Astrocyte (in vitro differentiated cells and primary cell): ENCODE data around the gene HOXD4. TPM values are rescaled to one million over a fixed set of nuclear protein-coding genes. Genes with fewer than 3 reads are reported as not detected.

ENCODE experiments used
- DNase-seq: peaks from one replicate; pipeline ENCODE4 v3.0.0-alpha.2; 2010; ENCODE audit warnings: low read depth
- FAIRE-seq: peaks from 2 replicates; lab custom pipeline; 2011; peaks lifted over from hg19 to GRCh38; lab: Jason Lieb, UNC
- H2AFZ ChIP-seq: 2 replicates; pipeline ENCODE4 v1.6.0; 2012; ENCODE audit warnings: low read depth, low read length, inconsistent platforms
- H3K27ac ChIP-seq: 2 replicates; pipeline ENCODE4 v1.5.1; 2011; ENCODE audit warnings: low read depth, low read length, inconsistent platforms
- H3K27me3 ChIP-seq: 2 replicates; pipeline ENCODE4 v1.6.0; 2011; ENCODE audit warnings: low read length, inconsistent platforms; ENCODE audit not compliant: insufficient read depth
- H3K36me3 ChIP-seq: 2 replicates; pipeline ENCODE4 v1.5.1; 2011; ENCODE audit warnings: low read length, inconsistent platforms; ENCODE audit not compliant: insufficient read depth
- H3K4me1 ChIP-seq: 2 replicates; pipeline ENCODE4 v1.5.1; 2011; ENCODE audit warnings: low read length, inconsistent platforms; ENCODE audit not compliant: insufficient read depth
- H3K4me2 ChIP-seq: 2 replicates; pipeline ENCODE4 v1.6.0; 2012; ENCODE audit warnings: low read length, inconsistent platforms
- H3K4me3 ChIP-seq: 2 replicates; pipeline ENCODE4 v1.5.1; 2011; ENCODE audit warnings: low read depth, mild to moderate bottlenecking, low read length, inconsistent platforms; ENCODE audit not compliant: insufficient read depth
- H3K79me2 ChIP-seq: 2 replicates; pipeline ENCODE4 v1.6.0; 2012; ENCODE audit warnings: mild to moderate bottlenecking, low read length, inconsistent platforms; ENCODE audit not compliant: insufficient read depth
- H3K9ac ChIP-seq: 2 replicates; pipeline ENCODE4 v1.6.0; 2012; ENCODE audit warnings: mild to moderate bottlenecking, low read length, inconsistent platforms
- H3K9me3 ChIP-seq: 2 replicates; pipeline ENCODE4 v1.5.1; 2012; ENCODE audit warnings: low read depth, mild to moderate bottlenecking, low read length, inconsistent platforms; ENCODE audit not compliant: insufficient read depth
- H4K20me1 ChIP-seq: 2 replicates; pipeline ENCODE4 v1.6.0; 2012; ENCODE audit warnings: low read length, inconsistent platforms; ENCODE audit not compliant: insufficient read depth
- H3K27ac Mint-ChIP-seq: one replicate; pipeline ENCODE4 v1.8.0; 2021; ENCODE audit warnings: mild to moderate bottlenecking, mixed read lengths; ENCODE audit not compliant: unreplicated experiment
- H3K27me3 Mint-ChIP-seq: one replicate; pipeline ENCODE4 v1.8.0; 2021; ENCODE audit warnings: low read depth, mixed read lengths; ENCODE audit not compliant: unreplicated experiment
- H3K36me3 Mint-ChIP-seq: one replicate; pipeline ENCODE4 v1.8.0; 2021; ENCODE audit warnings: low read depth, mixed read lengths; ENCODE audit not compliant: unreplicated experiment
- H3K4me1 Mint-ChIP-seq: one replicate; pipeline ENCODE4 v1.8.0; 2021; ENCODE audit warnings: low read depth, mixed read lengths; ENCODE audit not compliant: unreplicated experiment
- H3K4me3 Mint-ChIP-seq: one replicate; pipeline ENCODE4 v1.8.0; 2021; ENCODE audit warnings: mild to moderate bottlenecking, moderate library complexity, mixed read lengths; ENCODE audit not compliant: unreplicated experiment
- H3K9me3 Mint-ChIP-seq: one replicate; pipeline ENCODE4 v1.8.0; 2021; ENCODE audit warnings: mild to moderate bottlenecking, mixed read lengths; ENCODE audit not compliant: unreplicated experiment
- CTCF ChIP-seq: IDR thresholded peaks from 2 replicates; pipeline ENCODE4 v1.5.1; 2011; ENCODE audit warnings: low read depth, mild to moderate bottlenecking, inconsistent platforms, low read length, moderate library complexity; ENCODE audit not compliant: insufficient read depth
- EZH2 ChIP-seq: IDR thresholded peaks from 2 replicates; pipeline ENCODE4 v1.6.1; 2012; ENCODE audit warnings: mild to moderate bottlenecking, low read length, inconsistent platforms; ENCODE audit not compliant: insufficient read depth
- total RNA-seq: library from RNA; stranded (reverse); gene quantifications from 2 replicates; pipeline ENCODE4 v1.2.1, GENCODE V29; 2021

HOXD4 gene
- total RNA-seq, 1 donor from 2014 or later = not detected

- Histone ChIP-seq H3K79me2 (no peaks in the 10 kb centered on the region), H3K36me3 (no peaks in the 10 kb centered on the region), H3K9ac (no peak overlapping the region), H3K4me3 (no peak overlapping the region), H2AFZ (no peak overlapping the region), H3K27me3 (peaks cover 90% of the 10 kb centered on the region), H3K4me2 (peak overlapping the region; percentile 72), H3K27ac (no peak overlapping the region), H4K20me1 (no peaks in the 10 kb centered on the region), H3K9me3 (no peaks in the 10 kb centered on the region), H3K4me1 (no peaks in the 10 kb centered on the region)
- Mint-ChIP-seq H3K4me1 (peaks cover 3% of the 10 kb centered on the region), H3K36me3 (no peaks in the 10 kb centered on the region), H3K27me3 (peaks cover 83% of the 10 kb centered on the region), H3K9me3 (peaks cover 27% of the 10 kb centered on the region), H3K4me3 (peak overlapping the region; percentile 17), H3K27ac (peak overlapping the region; percentile 68)
- DNase-seq (no peak), FAIRE-seq (no peak)
- TF ChIP-seq EZH2 = peak; percentile 18
- TF ChIP-seq CTCF = no peak
These were observed 20.1 kb upstream of the HOXD4 start for GRCh38 chr2:176130957-176131847.

GRCh38 chr2:176131848-176132158, 19.5 kb upstream of the HOXD4 start:
- Histone ChIP-seq H3K9ac (no peak overlapping the region), H3K36me3 (no peaks in the 10 kb centered on the region), H4K20me1 (no peaks in the 10 kb centered on the region), H3K9me3 (no peaks in the 10 kb centered on the region), H3K27ac (no peak overlapping the region), H2AFZ (no peak overlapping the region), H3K4me3 (no peak overlapping the region), H3K27me3 (peaks cover 90% of the 10 kb centered on the region), H3K4me1 (no peaks in the 10 kb centered on the region), H3K79me2 (no peaks in the 10 kb centered on the region), H3K4me2 (peak overlapping the region; percentile 80)
- FAIRE-seq = no peak
- H3K4me1 Mint-ChIP-seq = peaks cover 3% of the 10 kb centered on the region
- peaks cover 27% of the 10 kb centered on the region for H3K9me3 Mint-ChIP-seq
- DNase-seq = no peak
- no peak overlapping the region for H3K27ac Mint-ChIP-seq
- H3K36me3 Mint-ChIP-seq = no peaks in the 10 kb centered on the region
- TF ChIP-seq EZH2 (no peak), CTCF (no peak)
- H3K27me3 Mint-ChIP-seq = peaks cover 79% of the 10 kb centered on the region
- H3K4me3 Mint-ChIP-seq = no peak overlapping the region
